Neural crest cell (in vitro differentiated cells): Measurements from ENCODE around the gene QSOX1. TPM values are rescaled to one million over a fixed set of nuclear protein-coding genes. Genes with fewer than 3 reads are reported as not detected.

ENCODE experiments used
- DNase-seq: peaks from one replicate; pipeline ENCODE4 v3.0.0; 2021; ENCODE audit warnings: low read depth, mixed read lengths, low spot score
- H3K27ac Mint-ChIP-seq: one replicate; pipeline ENCODE4 v1.8.0; 2021; ENCODE audit warnings: mild to moderate bottlenecking, mixed read lengths; ENCODE audit not compliant: unreplicated experiment
- H3K27me3 Mint-ChIP-seq: 2 replicates; pipeline ENCODE4 v1.8.0; 2021; ENCODE audit warnings: low read depth, mild to moderate bottlenecking, mixed read lengths
- H3K36me3 Mint-ChIP-seq: 2 replicates; pipeline ENCODE4 v1.8.0; 2021; ENCODE audit warnings: low read depth, mild to moderate bottlenecking, mixed read lengths
- H3K4me1 Mint-ChIP-seq: 2 replicates; pipeline ENCODE4 v1.8.0; 2021; ENCODE audit warnings: mixed read lengths
- H3K4me3 Mint-ChIP-seq: one replicate; pipeline ENCODE4 v1.8.0; 2021; ENCODE audit warnings: mild to moderate bottlenecking, mixed read lengths
- H3K9me3 Mint-ChIP-seq: 2 replicates; pipeline ENCODE4 v1.8.0; 2021; ENCODE audit warnings: mixed read lengths
- long read RNA-seq: library from polyadenylated mRNA; unstranded; transcript quantifications from one replicate; pipeline ENCODE4 v2.0.0, GENCODE V29; 2020
- total RNA-seq: library from RNA; stranded (reverse); gene quantifications from 2 replicates; pipeline ENCODE4 v1.2.1, GENCODE V29; 2021
- TF ChIP-seq, protein P1 (sequence below): fragments of 200-600 bp; sonication (generic); conservative IDR thresholded peaks from 2 replicates; pipeline ENCODE4 v1.5.0; 2021; ENCODE audit warnings: antibody characterized with exemption, mild to moderate bottlenecking

Gene QSOX1, protein sequence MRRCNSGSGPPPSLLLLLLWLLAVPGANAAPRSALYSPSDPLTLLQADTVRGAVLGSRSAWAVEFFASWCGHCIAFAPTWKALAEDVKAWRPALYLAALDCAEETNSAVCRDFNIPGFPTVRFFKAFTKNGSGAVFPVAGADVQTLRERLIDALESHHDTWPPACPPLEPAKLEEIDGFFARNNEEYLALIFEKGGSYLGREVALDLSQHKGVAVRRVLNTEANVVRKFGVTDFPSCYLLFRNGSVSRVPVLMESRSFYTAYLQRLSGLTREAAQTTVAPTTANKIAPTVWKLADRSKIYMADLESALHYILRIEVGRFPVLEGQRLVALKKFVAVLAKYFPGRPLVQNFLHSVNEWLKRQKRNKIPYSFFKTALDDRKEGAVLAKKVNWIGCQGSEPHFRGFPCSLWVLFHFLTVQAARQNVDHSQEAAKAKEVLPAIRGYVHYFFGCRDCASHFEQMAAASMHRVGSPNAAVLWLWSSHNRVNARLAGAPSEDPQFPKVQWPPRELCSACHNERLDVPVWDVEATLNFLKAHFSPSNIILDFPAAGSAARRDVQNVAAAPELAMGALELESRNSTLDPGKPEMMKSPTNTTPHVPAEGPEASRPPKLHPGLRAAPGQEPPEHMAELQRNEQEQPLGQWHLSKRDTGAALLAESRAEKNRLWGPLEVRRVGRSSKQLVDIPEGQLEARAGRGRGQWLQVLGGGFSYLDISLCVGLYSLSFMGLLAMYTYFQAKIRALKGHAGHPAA
- total RNA-seq = 34.7 and 39.8 TPM in 2 replicates
- long read RNA-seq, partial matches to known transcripts = 0 of 7 reads
- long read RNA-seq, other reads (novel, unspliced or antisense) = 4 of 7 reads

DNA sequence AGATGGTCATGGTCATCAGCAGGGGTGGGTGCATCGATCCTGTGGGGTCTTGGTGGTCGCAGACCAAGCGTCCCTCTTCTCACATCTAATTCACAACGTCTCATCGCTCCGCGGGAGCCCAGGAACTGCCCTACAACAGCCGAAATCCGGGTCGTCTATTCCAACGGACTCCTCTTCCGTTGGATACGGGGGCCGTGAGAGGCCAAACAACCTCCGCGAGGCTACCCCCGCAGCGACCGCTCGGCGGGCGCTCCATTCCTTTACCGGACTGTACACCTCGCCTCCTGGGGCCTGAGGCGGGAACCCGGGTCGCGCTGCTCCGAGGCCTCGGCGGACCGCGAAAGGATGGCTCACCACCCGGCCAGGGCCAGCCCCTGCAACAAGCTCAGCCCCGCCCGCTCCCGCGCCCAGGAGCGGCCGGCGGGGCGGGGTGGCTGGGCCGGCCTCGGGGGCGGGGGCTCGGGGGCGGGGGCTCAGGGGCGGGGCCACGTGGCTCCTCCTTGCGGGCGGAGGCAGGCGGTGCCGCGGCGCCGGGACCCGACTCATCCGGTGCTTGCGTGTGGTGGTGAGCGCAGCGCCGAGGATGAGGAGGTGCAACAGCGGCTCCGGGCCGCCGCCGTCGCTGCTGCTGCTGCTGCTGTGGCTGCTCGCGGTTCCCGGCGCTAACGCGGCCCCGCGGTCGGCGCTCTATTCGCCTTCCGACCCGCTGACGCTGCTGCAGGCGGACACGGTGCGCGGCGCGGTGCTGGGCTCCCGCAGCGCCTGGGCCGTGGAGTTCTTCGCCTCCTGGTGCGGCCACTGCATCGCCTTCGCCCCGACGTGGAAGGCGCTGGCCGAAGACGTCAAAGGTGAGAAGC lies at the start of gene QSOX1:
Gene QSOX1, plus strand, starts transcription at position 545 of the 857 bp plus-strand sequence. Its CDS starts 39 bp downstream, at position 584.
- TF ChIP-seq, protein P1, sequence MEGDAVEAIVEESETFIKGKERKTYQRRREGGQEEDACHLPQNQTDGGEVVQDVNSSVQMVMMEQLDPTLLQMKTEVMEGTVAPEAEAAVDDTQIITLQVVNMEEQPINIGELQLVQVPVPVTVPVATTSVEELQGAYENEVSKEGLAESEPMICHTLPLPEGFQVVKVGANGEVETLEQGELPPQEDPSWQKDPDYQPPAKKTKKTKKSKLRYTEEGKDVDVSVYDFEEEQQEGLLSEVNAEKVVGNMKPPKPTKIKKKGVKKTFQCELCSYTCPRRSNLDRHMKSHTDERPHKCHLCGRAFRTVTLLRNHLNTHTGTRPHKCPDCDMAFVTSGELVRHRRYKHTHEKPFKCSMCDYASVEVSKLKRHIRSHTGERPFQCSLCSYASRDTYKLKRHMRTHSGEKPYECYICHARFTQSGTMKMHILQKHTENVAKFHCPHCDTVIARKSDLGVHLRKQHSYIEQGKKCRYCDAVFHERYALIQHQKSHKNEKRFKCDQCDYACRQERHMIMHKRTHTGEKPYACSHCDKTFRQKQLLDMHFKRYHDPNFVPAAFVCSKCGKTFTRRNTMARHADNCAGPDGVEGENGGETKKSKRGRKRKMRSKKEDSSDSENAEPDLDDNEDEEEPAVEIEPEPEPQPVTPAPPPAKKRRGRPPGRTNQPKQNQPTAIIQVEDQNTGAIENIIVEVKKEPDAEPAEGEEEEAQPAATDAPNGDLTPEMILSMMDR = peak; percentile 39
- Mint-ChIP-seq H3K9me3 (no peaks in the 10 kb centered on the region), H3K36me3 (no peaks in the 10 kb centered on the region), H3K4me1 (peaks cover 10% of the 10 kb centered on the region), H3K27me3 (peaks cover 40% of the 10 kb centered on the region), H3K4me3 (peak within 1 kb of the TSS; percentile 90), H3K27ac (peak within 1 kb of the TSS; percentile 89)
- peak; percentile 71 for DNase-seq

DNA sequence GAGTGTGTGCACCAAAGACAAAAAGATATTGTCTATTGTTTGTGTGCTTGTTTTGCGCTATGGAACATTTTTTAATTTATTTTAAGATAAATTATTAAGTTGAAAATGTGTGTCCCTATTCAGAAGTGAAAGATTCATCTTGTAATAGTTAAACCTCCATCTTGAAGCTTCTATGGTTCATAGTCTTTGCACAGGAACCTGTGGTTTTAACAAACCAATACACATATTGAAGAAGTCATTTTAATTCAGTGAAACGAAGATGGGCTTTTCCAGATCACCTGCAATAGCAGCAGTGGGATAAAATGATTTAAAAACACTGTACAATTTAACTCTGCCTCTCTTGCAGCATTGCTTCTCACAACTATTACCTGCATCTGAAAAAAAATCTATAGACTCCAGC lies 42.6 kb upstream of the QSOX1 start:
- no peak for DNase-seq
- TF ChIP-seq, protein P1 = no peak
- Mint-ChIP-seq H3K36me3 (peaks cover 12% of the 10 kb centered on the region), H3K9me3 (no peaks in the 10 kb centered on the region), H3K4me1 (no peaks in the 10 kb centered on the region), H3K27ac (no peak overlapping the region), H3K4me3 (no peak overlapping the region), H3K27me3 (no peaks in the 10 kb centered on the region)

DNA sequence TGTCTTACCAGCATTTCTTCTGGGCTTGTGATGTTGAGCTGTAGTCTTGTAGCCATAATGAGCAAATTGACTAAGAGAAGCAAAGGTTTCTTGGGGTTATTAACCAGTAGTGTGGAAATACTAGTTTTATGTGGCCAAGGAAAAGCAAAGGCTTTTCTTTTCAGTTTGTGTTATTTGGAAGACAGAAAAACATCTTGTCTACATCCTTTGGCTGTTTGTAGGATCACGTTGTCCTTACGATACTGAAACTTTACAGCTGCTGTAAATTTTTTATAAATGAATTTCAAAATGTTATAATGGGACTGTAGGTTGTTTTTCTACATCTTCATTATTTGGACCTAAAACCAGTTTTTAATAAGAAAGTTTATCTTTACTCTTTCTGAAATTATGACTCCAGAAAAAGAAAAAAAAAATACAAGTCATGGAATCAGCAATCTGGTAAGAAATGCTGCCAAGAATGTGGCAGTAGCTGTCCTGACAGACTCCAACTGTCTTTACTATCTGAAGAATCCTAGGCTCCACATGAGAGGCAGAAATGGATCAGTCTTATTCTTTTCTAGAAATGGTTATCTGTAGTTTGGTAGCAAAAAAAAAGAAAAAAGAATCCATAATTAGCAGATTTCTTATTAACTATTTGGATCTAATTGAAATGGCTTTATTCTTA lies 41.6 kb upstream of the QSOX1 start:
- no peaks in the 10 kb centered on the region for H3K4me1 Mint-ChIP-seq
- no peak overlapping the region for H3K27ac Mint-ChIP-seq
- peaks cover 14% of the 10 kb centered on the region for H3K36me3 Mint-ChIP-seq
- no peak for DNase-seq
- no peak overlapping the region for H3K4me3 Mint-ChIP-seq
- no peaks in the 10 kb centered on the region for H3K9me3 Mint-ChIP-seq
- H3K27me3 Mint-ChIP-seq = no peaks in the 10 kb centered on the region
- TF ChIP-seq, protein P1 = no peak

DNA sequence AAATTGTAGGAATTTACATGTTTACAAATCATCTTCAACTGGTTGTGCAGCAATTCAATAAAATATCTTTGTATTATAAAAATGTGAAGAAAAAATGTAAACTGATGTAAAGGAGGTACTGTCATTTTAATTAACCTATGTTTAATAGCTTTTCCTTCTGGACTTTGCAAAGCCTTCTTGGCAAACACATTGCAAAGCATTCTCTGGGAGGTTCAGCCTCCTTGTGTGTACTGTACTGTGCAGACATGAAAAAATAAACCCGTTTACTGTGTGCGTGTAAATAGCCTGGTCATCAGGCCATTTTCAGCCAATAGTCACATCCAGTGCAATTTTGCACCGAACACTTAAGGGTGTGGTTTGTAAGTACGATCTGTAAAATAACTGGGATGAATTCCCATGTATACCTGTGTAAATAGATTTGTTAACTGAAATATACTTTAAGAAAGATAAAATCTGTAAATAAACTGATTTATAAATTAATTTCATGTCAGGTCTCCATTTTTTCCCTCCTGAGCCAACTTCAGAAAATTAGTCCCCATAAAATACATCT lies 40.2 kb upstream of the QSOX1 start:
- Mint-ChIP-seq H3K36me3 (peaks cover 14% of the 10 kb centered on the region), H3K4me1 (no peaks in the 10 kb centered on the region)

More for the DNA sequence above, 40.2 kb upstream of the QSOX1 start:
- H3K4me3 Mint-ChIP-seq = no peak overlapping the region
- H3K27ac Mint-ChIP-seq = no peak overlapping the region
- H3K9me3 Mint-ChIP-seq = no peaks in the 10 kb centered on the region
- no peak for DNase-seq
- TF ChIP-seq, protein P1 = no peak
- H3K27me3 Mint-ChIP-seq = no peaks in the 10 kb centered on the region
